GM12878 (cell line): ENCODE data around the gene CTIF. TPM values are rescaled to one million over a fixed set of nuclear protein-coding genes. Genes with fewer than 3 reads are reported as not detected.
A peak's percentile ranks its signal among the peaks of the same experiment; 100 is the strongest.

Experiments
- ATF7 ChIP-seq: fragments of 450-650 bp; IDR thresholded peaks from 2 replicates; pipeline ENCODE4 v1.6.1; 2016; ENCODE audit warnings: low read depth, mild to moderate bottlenecking
- CHD1 ChIP-seq: IDR thresholded peaks from 2 replicates; pipeline ENCODE4 v1.6.1; 2012; ENCODE audit warnings: low read depth, low read length, improper control_type of control experiment
- HDAC6 ChIP-seq: fragments of 200-600 bp; sonication (generic); IDR thresholded peaks from one replicate; pipeline ENCODE4 v1.8.0; 2017; ENCODE audit warnings: antibody characterized with exemption; ENCODE audit not compliant: unreplicated experiment
- KAT2A ChIP-seq: conservative IDR thresholded peaks from 2 replicates; pipeline ENCODE4 v1.6.1; 2011; ENCODE audit warnings: low read depth, low read length; ENCODE audit not compliant: control insufficient read depth
- LARP7 ChIP-seq: fragments of 450-650 bp; IDR thresholded peaks from 2 replicates; pipeline ENCODE4 v1.6.1; 2017; ENCODE audit warnings: mild to moderate bottlenecking
- MEF2A ChIP-seq: IDR thresholded peaks from 2 replicates; pipeline ENCODE4 v1.6.1; 2011; ENCODE audit warnings: low read depth, mild to moderate bottlenecking, low read length, moderate library complexity; ENCODE audit not compliant: insufficient read depth
- MEF2B ChIP-seq: fragments of 450-650 bp; IDR thresholded peaks from 2 replicates; pipeline ENCODE4 v1.6.1; 2018; ENCODE audit warnings: mild to moderate bottlenecking, moderate library complexity; ENCODE audit not compliant: partially characterized antibody, poor library complexity, severe bottlenecking
- MTA2 ChIP-seq: fragments of 450-650 bp; IDR thresholded peaks from 2 replicates; pipeline ENCODE4 v1.6.1; 2016; ENCODE audit warnings: low read depth, mild to moderate bottlenecking, moderate library complexity
- NFIC ChIP-seq: IDR thresholded peaks from 2 replicates; pipeline ENCODE4 v1.6.1; 2012; ENCODE audit warnings: low read depth, mild to moderate bottlenecking, inconsistent platforms, low read length, moderate library complexity
- NFYA ChIP-seq: IDR thresholded peaks from 2 replicates; pipeline ENCODE4 v1.6.1; 2011; ENCODE audit warnings: low read depth, mild to moderate bottlenecking, low read length, improper control_type of control experiment, borderline replicate concordance
- POLR2A ChIP-seq: IDR thresholded peaks from 2 replicates; pipeline ENCODE4 v1.6.1; 2011; ENCODE audit warnings: low read depth, mild to moderate bottlenecking, low read length
- POU2F2 ChIP-seq: IDR thresholded peaks from 3 replicates; pipeline ENCODE4 v1.6.1; 2011; ENCODE audit warnings: low read depth, mild to moderate bottlenecking, low read length, borderline replicate concordance
- RAD21 ChIP-seq: IDR thresholded peaks from 2 replicates; pipeline ENCODE4 v1.6.1; 2011; ENCODE audit warnings: mild to moderate bottlenecking, low read depth, low read length, moderate library complexity; ENCODE audit not compliant: insufficient read depth
- RAD51 ChIP-seq: fragments of 450-650 bp; IDR thresholded peaks from 2 replicates; pipeline ENCODE4 v1.6.1; 2016; ENCODE audit warnings: moderate library complexity, mild to moderate bottlenecking, inconsistent platforms
- RCOR1 ChIP-seq: conservative IDR thresholded peaks from 2 replicates; pipeline ENCODE4 v1.6.1; 2012; ENCODE audit warnings: low read depth, low read length, improper control_type of control experiment
- RELA ChIP-seq: fragments of 450-650 bp; IDR thresholded peaks from 2 replicates; pipeline ENCODE4 v1.8.0; 2014; ENCODE audit warnings: borderline replicate concordance; ENCODE audit not compliant: partially characterized antibody
- SMAD1 ChIP-seq: fragments of 450-650 bp; IDR thresholded peaks from 2 replicates; pipeline ENCODE4 v1.6.1; 2018; ENCODE audit warnings: mild to moderate bottlenecking, low read depth; ENCODE audit not compliant: partially characterized antibody
- SPI1 ChIP-seq: IDR thresholded peaks from 2 replicates; pipeline ENCODE4 v1.6.1; 2011; ENCODE audit warnings: low read depth, mild to moderate bottlenecking, low read length, moderate library complexity, borderline replicate concordance; ENCODE audit not compliant: insufficient read depth
- STAT1 ChIP-seq: fragments of 450-650 bp; conservative IDR thresholded peaks from 2 replicates; pipeline ENCODE4 v1.6.1; 2014; ENCODE audit warnings: antibody characterized with exemption, mild to moderate bottlenecking
- YY1 ChIP-seq: IDR thresholded peaks from 2 replicates; pipeline ENCODE4 v1.6.1; 2011; ENCODE audit warnings: low read depth, mild to moderate bottlenecking, low read length
- ZNF274 ChIP-seq: IDR thresholded peaks from one replicate; pipeline ENCODE4 v1.8.0; 2011; ENCODE audit not compliant: insufficient read length, insufficient read depth
- ZNF622 ChIP-seq: fragments of 450-650 bp; IDR thresholded peaks from 2 replicates; pipeline ENCODE4 v1.6.1; 2017; ENCODE audit warnings: mild to moderate bottlenecking, inconsistent platforms
- polyA plus RNA-seq, 11 experiments: library from polyadenylated mRNA; depleted of rRNA in 4 of 11; unstranded in 6 of 11; stranded (reverse) in 5 of 11; fragments of >200 nt; fragmentation: Nextera tagmentation in 4 of 11; fragmentation: Illumina TruSeq in 1 of 11; extraction: Ambion mirVana in 4 of 11; extraction: Trizol in 1 of 11; gene quantifications; 1 replicate in 1 of 11; 2 replicates in 10 of 11; pipeline versions ENCODE4 v1.2.1 to v1.2.3, GENCODE V29; 2011 to 2016; ENCODE audit warnings: inconsistent platforms in 2 of 11, missing spikeins in 2 of 11, low read depth in 1 of 11
- total RNA-seq, 4 experiments: library from RNA; depleted of rRNA in 3 of 4; stranded (reverse); fragments of >200 nt in 3 of 4; fragmentation: Illumina TruSeq in 1 of 4; extraction: Trizol in 1 of 4; gene quantifications; 2 replicates each; pipeline versions ENCODE4 v1.2.1 to v1.2.3, GENCODE V29; 2013 to 2021
- TF ChIP-seq, protein P1 (sequence below): fragments of 450-650 bp; IDR thresholded peaks from 2 replicates; pipeline ENCODE4 v1.6.1; 2018; ENCODE audit warnings: borderline replicate concordance, mild to moderate bottlenecking; ENCODE audit not compliant: partially characterized antibody
- TF ChIP-seq, protein P2 (sequence below): fragments of 450-650 bp; IDR thresholded peaks from 2 replicates; pipeline ENCODE4 v1.6.1; 2016; ENCODE audit warnings: mild to moderate bottlenecking, moderate library complexity, borderline replicate concordance
- TF ChIP-seq, protein P3 (sequence below): fragments of 450-650 bp; IDR thresholded peaks from 2 replicates; pipeline ENCODE4 v1.6.1; 2016; ENCODE audit warnings: mild to moderate bottlenecking

The CTIF gene
- total and polyA plus RNA-seq, 10 of the 15 experiments (the other 5 are each of a cell fraction or from before 2014, with no cell fraction given), result 0.06 to 11.6 (median 2.5) TPM

DNA sequence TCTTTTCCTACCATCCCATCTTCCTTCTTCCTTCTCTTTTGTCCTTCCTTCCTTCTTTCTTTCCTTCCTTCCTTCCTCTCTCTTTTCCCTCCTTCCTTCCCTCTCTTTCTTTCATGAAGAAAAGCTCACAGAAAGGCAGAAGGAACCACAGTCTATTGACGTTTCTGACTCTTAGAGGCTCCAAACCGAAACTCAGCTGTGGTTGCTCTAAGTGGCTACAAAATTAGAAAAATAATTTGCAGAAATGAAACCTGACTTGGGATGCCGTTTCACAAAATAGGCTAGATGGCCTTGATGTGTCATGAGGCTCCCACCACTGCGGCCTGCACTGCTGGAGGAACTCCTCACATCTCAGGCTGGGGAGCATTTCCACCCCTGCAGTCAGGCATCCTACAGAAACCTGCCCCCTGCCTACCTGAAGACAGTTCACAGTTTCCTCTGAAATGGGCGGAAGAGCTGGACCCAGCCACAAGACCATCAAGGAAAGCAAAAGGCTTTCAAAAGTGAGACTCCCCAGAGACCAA, 246.3 kb downstream of the CTIF start (continued):
- TF ChIP-seq NFIC (peak; percentile 96), HDAC6 (no peak), RAD51 (peak; percentile 52; the same call in 1 of the 2 replicates), SPI1 (peak; percentile 97), YY1 (no peak), POU2F2 (peak; percentile 61; the same call in 2 of the 3 replicates), NFYA (no peak), STAT1 (no peak), MTA2 (peak; percentile 99), RELA (peak; percentile 19), ZNF622 (no peak), RCOR1 (peak; percentile 74; the same call in 1 of the 2 replicates), ZNF274 (no peak), KAT2A (no peak), ATF7 (peak; percentile 90), RAD21 (peak; percentile 23; the same call in 1 of the 2 replicates), POLR2A (0 out of 2 replicates have a peak, but pooled peaks have one; percentile 27), LARP7 (no peak), CHD1 (no peak), MEF2B (peak; percentile 97), SMAD1 (peak; percentile 55), MEF2A (peak; percentile 97)
- TF ChIP-seq, protein P1, sequence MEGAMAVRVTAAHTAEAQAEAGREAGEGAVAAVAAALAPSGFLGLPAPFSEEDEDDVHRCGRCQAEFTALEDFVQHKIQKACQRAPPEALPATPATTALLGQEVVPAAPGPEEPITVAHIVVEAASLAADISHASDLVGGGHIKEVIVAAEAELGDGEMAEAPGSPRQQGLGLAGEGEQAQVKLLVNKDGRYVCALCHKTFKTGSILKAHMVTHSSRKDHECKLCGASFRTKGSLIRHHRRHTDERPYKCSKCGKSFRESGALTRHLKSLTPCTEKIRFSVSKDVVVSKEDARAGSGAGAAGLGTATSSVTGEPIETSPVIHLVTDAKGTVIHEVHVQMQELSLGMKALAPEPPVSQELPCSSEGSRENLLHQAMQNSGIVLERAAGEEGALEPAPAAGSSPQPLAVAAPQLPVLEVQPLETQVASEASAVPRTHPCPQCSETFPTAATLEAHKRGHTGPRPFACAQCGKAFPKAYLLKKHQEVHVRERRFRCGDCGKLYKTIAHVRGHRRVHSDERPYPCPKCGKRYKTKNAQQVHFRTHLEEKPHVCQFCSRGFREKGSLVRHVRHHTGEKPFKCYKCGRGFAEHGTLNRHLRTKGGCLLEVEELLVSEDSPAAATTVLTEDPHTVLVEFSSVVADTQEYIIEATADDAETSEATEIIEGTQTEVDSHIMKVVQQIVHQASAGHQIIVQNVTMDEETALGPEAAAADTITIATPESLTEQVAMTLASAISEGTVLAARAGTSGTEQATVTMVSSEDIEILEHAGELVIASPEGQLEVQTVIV, result no peak
- TF ChIP-seq, protein P2, sequence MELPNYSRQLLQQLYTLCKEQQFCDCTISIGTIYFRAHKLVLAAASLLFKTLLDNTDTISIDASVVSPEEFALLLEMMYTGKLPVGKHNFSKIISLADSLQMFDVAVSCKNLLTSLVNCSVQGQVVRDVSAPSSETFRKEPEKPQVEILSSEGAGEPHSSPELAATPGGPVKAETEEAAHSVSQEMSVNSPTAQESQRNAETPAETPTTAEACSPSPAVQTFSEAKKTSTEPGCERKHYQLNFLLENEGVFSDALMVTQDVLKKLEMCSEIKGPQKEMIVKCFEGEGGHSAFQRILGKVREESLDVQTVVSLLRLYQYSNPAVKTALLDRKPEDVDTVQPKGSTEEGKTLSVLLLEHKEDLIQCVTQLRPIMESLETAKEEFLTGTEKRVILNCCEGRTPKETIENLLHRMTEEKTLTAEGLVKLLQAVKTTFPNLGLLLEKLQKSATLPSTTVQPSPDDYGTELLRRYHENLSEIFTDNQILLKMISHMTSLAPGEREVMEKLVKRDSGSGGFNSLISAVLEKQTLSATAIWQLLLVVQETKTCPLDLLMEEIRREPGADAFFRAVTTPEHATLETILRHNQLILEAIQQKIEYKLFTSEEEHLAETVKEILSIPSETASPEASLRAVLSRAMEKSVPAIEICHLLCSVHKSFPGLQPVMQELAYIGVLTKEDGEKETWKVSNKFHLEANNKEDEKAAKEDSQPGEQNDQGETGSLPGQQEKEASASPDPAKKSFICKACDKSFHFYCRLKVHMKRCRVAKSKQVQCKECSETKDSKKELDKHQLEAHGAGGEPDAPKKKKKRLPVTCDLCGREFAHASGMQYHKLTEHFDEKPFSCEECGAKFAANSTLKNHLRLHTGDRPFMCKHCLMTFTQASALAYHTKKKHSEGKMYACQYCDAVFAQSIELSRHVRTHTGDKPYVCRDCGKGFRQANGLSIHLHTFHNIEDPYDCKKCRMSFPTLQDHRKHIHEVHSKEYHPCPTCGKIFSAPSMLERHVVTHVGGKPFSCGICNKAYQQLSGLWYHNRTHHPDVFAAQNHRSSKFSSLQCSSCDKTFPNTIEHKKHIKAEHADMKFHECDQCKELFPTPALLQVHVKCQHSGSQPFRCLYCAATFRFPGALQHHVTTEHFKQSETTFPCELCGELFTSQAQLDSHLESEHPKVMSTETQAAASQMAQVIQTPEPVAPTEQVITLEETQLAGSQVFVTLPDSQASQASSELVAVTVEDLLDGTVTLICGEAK, result no peak; the same call in 1 of the 2 replicates
- TF ChIP-seq, protein P3, sequence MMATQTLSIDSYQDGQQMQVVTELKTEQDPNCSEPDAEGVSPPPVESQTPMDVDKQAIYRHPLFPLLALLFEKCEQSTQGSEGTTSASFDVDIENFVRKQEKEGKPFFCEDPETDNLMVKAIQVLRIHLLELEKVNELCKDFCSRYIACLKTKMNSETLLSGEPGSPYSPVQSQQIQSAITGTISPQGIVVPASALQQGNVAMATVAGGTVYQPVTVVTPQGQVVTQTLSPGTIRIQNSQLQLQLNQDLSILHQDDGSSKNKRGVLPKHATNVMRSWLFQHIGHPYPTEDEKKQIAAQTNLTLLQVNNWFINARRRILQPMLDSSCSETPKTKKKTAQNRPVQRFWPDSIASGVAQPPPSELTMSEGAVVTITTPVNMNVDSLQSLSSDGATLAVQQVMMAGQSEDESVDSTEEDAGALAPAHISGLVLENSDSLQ, result 0 out of 2 replicates have a peak, but pooled peaks have one; percentile 38
